Measurements from ENCODE around the gene TIE1.

TIE1 gene

GRCh38 chr1:43293896-43294760 is 6.7 kb upstream of the TIE1 start:
- DNase-seq = no peak

GRCh38 chr1:43294761-43295160 is 6.0 kb upstream of the TIE1 start:
- no peak for DNase-seq

DNA sequence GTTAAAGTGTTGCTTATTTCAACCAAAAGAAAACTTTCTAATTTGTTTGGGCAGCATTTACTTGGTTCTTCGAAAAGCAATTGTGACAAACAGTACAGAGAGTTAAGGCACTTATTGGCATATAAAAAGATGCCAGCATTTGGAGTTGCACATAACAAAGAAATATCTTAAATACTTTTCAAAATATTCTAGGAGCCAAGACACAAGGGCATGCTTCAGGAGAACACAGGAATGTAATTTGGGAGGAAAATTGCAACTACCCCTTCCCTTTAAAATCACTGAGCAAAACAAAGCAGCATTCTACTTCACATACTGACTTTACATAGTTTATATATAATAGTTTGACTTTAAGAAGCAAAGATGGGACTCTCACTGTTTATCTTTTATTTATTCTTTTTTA is 4.6 kb upstream of the TIE1 start:
- no peak for DNase-seq

- DNase-seq = no peak
These were observed 2.7 kb upstream of the TIE1 start for GRCh38 chr1:43298055-43298454.

- no peak for DNase-seq
These were observed 1.7 kb upstream of the TIE1 start for GRCh38 chr1:43299101-43299500.

GRCh38 chr1:43302201-43302600 is 1.4 kb downstream of the TIE1 start:
- DNase-seq = no peak

- no peak for DNase-seq
These were observed 2.1 kb downstream of the TIE1 start for GRCh38 chr1:43302721-43303470.

GRCh38 chr1:43303471-43304313 is 2.9 kb downstream of the TIE1 start:
- DNase-seq = no peak

- no peak for DNase-seq
These were observed 3.5 kb downstream of the TIE1 start for GRCh38 chr1:43304314-43304681.

DNA sequence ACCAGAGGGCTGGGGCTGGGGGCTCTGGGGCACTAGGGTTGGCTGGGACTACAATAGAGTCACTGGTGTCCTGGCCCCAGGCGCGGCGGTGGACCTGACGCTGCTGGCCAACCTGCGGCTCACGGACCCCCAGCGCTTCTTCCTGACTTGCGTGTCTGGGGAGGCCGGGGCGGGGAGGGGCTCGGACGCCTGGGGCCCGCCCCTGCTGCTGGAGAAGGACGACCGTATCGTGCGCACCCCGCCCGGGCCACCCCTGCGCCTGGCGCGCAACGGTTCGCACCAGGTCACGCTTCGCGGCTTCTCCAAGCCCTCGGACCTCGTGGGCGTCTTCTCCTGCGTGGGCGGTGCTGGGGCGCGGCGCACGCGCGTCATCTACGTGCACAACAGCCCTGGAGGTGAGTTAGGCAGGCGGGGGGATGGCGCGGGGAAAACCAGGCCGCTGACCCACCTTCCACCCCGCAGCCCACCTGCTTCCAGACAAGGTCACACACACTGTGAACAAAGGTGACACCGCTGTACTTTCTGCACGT is 4.1 kb downstream of the TIE1 start:
- DNase-seq = no peak

- DNase-seq = no peak
These were observed 4.7 kb downstream of the TIE1 start for GRCh38 chr1:43305461-43305860.

GRCh38 chr1:43305926-43306687 is 5.3 kb downstream of the TIE1 start:
- no peak for DNase-seq

DNA sequence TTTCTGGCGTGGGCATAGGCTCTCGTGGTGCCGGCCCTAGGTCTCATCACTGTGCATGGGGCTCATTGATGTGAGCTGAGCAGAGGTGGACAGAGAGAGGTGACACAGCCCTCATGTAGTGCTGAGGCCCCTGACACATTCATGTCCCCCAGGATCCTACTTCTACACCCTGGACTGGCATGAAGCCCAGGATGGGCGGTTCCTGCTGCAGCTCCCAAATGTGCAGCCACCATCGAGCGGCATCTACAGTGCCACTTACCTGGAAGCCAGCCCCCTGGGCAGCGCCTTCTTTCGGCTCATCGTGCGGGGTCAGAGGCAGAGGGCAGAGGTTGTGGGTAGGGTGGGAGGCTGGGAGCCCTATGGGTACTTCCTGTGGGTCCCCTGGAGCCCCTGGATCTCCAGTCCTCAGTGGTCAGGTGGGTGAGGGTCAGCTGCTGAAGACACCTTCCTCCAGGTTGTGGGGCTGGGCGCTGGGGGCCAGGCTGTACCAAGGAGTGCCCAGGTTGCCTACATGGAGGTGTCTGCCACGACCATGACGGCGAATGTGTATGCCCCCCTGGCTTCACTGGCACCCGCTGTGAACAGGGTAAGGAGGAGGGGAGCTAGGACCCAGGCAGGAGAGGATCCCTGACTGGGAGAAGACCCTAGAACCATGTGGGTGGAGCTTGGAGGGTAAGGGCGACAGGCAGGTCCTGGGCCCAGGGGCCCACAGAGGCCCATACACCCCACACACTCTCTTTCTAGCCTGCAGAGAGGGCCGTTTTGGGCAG is 6.1 kb downstream of the TIE1 start:
- DNase-seq = no peak

DNA sequence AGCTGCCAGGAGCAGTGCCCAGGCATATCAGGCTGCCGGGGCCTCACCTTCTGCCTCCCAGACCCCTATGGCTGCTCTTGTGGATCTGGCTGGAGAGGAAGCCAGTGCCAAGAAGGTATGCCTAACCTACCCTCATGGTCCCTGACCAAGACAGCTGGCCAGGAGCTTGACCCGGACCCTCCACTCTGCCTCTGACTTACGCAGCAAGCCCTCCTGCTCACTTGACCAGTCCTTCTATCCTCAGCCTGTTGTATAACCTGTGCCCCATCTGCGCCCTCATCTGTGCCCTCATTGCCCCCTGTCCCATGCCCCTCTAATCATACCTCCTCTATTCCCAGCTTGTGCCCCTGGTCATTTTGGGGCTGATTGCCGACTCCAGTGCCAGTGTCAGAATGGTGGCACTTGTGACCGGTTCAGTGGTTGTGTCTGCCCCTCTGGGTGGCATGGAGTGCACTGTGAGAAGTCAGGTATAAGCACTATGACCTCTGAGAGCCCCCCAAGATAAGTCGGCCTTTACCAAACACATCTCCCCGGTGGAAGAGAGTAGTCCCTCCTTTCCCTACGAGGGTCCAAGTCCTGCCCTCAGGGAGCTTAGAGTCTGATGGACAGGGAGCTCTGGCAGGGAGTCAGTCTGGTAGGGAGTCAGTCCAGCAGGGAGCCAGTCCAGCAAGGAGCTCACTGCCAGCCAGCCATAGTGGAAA is 6.8 kb downstream of the TIE1 start:
- DNase-seq = no peak

DNA sequence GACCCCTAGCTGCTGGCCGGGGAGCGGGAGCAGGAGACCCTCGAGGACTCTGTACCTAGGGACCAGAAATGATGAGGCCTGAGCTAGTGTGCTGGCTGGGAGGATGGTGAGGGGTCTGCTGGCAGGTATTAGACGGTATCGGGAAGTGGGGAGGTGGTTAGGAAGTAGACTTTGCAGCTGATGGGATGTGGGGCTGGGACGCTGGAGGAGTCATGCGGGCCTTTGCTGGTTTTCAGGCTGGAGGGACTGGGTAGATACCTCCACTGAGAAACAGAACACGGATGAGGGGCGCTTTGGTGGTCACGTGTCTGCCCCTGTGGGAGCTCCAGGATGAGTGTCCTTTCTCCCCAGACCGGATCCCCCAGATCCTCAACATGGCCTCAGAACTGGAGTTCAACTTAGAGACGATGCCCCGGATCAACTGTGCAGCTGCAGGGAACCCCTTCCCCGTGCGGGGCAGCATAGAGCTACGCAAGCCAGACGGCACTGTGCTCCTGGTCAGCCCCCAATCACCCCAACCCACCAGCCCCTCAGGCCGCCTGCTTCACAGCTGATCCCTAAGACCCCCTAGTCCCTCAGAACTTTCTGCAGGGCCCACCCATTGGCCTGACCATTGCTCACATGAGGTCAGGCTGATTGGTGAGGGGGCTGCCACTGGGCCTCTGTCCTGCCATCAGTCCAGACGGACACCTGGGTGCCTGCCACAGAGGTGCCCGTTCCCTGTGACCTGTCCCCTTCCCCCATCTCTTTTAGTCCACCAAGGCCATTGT is 8.0 kb downstream of the TIE1 start:
- no peak for DNase-seq

DNA sequence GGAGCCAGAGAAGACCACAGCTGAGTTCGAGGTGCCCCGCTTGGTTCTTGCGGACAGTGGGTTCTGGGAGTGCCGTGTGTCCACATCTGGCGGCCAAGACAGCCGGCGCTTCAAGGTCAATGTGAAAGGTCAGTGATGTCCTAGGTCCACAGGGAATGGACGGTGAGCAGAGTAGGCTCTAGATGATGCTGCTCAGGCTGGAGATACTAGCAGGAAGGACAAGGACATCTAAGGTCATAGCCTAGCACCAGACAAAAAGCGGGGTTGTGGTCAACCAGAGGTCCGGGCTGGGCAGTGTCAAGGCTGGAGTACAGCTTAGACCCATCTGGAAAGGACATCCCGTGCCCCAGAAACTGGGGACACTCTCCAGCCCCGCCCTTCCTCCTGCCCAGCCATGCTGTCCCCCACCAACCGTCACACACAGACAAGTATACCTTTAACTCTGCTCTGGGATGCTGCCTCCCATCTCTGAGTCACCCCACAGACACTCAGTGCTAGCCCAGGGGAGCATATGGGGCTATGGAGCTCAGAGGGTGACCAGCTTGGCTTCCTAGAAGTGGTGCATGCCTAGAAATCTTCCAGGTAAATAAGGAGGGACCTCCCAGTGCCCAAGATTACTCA is 8.7 kb downstream of the TIE1 start:
- DNase-seq = no peak

DNA sequence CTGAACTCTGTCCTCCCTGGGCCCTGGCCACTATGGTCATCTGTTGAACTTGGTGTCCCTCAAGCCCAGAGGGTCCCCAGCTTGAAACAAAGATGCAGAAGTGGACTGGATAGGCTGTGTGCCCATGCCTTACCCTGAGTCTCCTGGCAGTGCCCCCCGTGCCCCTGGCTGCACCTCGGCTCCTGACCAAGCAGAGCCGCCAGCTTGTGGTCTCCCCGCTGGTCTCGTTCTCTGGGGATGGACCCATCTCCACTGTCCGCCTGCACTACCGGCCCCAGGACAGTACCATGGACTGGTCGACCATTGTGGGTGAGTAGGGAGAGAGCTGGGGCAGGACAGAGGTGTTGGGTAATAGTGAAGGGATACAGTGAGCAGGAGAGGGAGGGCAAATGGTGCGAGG is 10.7 kb downstream of the TIE1 start:
- DNase-seq = no peak

GRCh38 chr1:43312212-43312623 is 11.4 kb downstream of the TIE1 start:
- no peak for DNase-seq

DNA sequence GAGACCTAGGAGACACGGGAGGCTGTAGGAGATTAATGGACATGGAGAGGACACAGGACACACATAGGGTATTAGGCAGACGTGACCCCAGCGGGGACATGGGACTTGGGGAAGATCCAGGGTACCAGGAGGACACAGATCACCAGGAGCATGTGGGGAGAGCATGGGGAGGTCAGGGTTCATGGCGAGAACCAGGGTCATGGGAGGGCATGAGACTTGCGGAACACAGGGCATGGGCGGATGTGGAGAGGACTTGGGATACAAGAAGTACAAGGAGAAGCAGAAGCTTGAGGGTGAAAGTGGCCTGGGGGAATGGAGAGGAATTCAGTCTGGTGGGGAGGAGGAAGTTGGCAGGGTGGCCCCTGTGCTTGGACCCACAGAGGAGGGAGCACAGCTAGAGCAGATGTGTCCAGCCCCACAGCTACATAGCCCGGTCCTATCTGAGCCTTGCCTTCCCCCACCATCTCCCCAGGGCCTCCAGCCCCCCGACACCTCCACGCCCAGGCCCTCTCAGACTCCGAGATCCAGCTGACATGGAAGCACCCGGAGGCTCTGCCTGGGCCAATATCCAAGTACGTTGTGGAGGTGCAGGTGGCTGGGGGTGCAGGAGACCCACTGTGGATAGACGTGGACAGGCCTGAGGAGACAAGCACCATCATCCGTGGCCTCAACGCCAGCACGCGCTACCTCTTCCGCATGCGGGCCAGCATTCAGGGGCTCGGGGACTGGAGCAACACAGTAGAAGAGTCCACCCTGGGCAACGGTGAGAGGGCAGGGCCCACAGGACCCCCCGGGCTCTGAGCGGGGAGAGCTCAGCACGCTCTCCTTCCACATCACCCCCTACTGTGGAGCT is 12.1 kb downstream of the TIE1 start:
- DNase-seq = no peak

Data from CD4-positive, alpha-beta T cell treated with Interleukin-4 for 1 hour (primary cell).